ENCODE results near the gene C1orf53. TPM values are rescaled to one million over a fixed set of nuclear protein-coding genes. Genes with fewer than 3 reads are reported as not detected.

Gene C1orf53
- total RNA-seq, 1 donor from 2014 or later: 3.8 TPM

GRCh38 chr1:197903196-197903514 lies 725 bp downstream of the C1orf53 start:
- H3K27ac Mint-ChIP-seq: peak overlapping the region; percentile 67
- TF ChIP-seq CTCF (IDR thresholded peaks at IDR 0.05; ENCODE audit: unreplicated experiment): no peak

GRCh38 chr1:197904126-197904787 lies 1.8 kb downstream of the C1orf53 start:
- no peak for DNase-seq (ENCODE audit: low spot score in 2 of 2, unreplicated experiment in 2 of 2)
- Mint-ChIP-seq H3K9me3 (no peaks in the 10 kb centered on the region), H3K36me3 (no peaks in the 10 kb centered on the region), H3K27me3 (ENCODE audit: low read depth) (peaks cover 64% of the 10 kb centered on the region), H3K27ac (no peak overlapping the region), H3K4me3 (peak overlapping the region; percentile 85), H3K4me1 (peaks cover 29% of the 10 kb centered on the region)
- no peak for TF ChIP-seq CTCF (IDR thresholded peaks at IDR 0.05; ENCODE audit: unreplicated experiment)

More at GRCh38 chr1:197903196-197903514, 725 bp downstream of the C1orf53 start:
- H3K9me3 Mint-ChIP-seq: no peaks in the 10 kb centered on the region
- no peak for DNase-seq (ENCODE audit: low spot score in 2 of 2, unreplicated experiment in 2 of 2)
- H3K36me3 Mint-ChIP-seq: no peaks in the 10 kb centered on the region
- H3K27me3 Mint-ChIP-seq (ENCODE audit: low read depth): peaks cover 53% of the 10 kb centered on the region
- peaks cover 19% of the 10 kb centered on the region for H3K4me1 Mint-ChIP-seq
- peak overlapping the region; percentile 85 for H3K4me3 Mint-ChIP-seq

- Mint-ChIP-seq H3K27me3 (ENCODE audit: low read depth) (peaks cover 80% of the 10 kb centered on the region), H3K4me3 (no peak overlapping the region), H3K9me3 (no peaks in the 10 kb centered on the region), H3K4me1 (peaks cover 44% of the 10 kb centered on the region), H3K36me3 (no peaks in the 10 kb centered on the region), H3K27ac (no peak overlapping the region)
- DNase-seq (ENCODE audit: low spot score in 2 of 2, unreplicated experiment in 2 of 2): no peak
- TF ChIP-seq CTCF (IDR thresholded peaks at IDR 0.05; ENCODE audit: unreplicated experiment): no peak
Observed at GRCh38 chr1:197905699-197906351, 3.4 kb downstream of the C1orf53 start.

GRCh38 chr1:197907846-197908616 lies 5.6 kb downstream of the C1orf53 start:
- H3K27ac Mint-ChIP-seq: no peak overlapping the region
- peaks cover 100% of the 10 kb centered on the region for H3K27me3 Mint-ChIP-seq (ENCODE audit: low read depth)
- no peaks in the 10 kb centered on the region for H3K9me3 Mint-ChIP-seq
- DNase-seq (ENCODE audit: low spot score in 2 of 2, unreplicated experiment in 2 of 2): no peak
- no peaks in the 10 kb centered on the region for H3K36me3 Mint-ChIP-seq
- H3K4me3 Mint-ChIP-seq: no peak overlapping the region
- no peak for TF ChIP-seq CTCF (IDR thresholded peaks at IDR 0.05; ENCODE audit: unreplicated experiment)
- peaks cover 50% of the 10 kb centered on the region for H3K4me1 Mint-ChIP-seq

GRCh38 chr1:197908716-197909220 lies 6.3 kb downstream of the C1orf53 start:
- peaks cover 49% of the 10 kb centered on the region for H3K4me1 Mint-ChIP-seq
- H3K27me3 Mint-ChIP-seq (ENCODE audit: low read depth): peaks cover 100% of the 10 kb centered on the region
- peak in 1 of 2 experiments; percentile 55 for DNase-seq (ENCODE audit: low spot score in 2 of 2, unreplicated experiment in 2 of 2)
- peak overlapping the region; percentile 5 for H3K4me3 Mint-ChIP-seq
- TF ChIP-seq CTCF (IDR thresholded peaks at IDR 0.05; ENCODE audit: unreplicated experiment): no peak
- no peak overlapping the region for H3K27ac Mint-ChIP-seq
- no peaks in the 10 kb centered on the region for H3K36me3 Mint-ChIP-seq
- H3K9me3 Mint-ChIP-seq: no peaks in the 10 kb centered on the region
